Fibroblast of the aortic adventitia (primary cell): Measurements from ENCODE around the gene ZNF789. TPM values are rescaled to one million over a fixed set of nuclear protein-coding genes. Genes with fewer than 3 reads are reported as not detected.
"Not testable (repeated sequence)": the region's sequence is repeated elsewhere in the genome, so short reads cannot be mapped to it uniquely, and the experiment has no call there.

Source experiments
- DNase-seq: peaks from one replicate; pipeline ENCODE4 v3.0.0-alpha.2; 2010; ENCODE audit warnings: low read depth
- H3K4me3 ChIP-seq: 2 replicates; pipeline ENCODE4 v1.5.1; 2011; ENCODE audit warnings: low read depth, mild to moderate bottlenecking, control low read depth, low read length, moderate library complexity
- CTCF ChIP-seq: IDR thresholded peaks from 2 replicates; pipeline ENCODE4 v1.5.1; 2011; ENCODE audit warnings: mild to moderate bottlenecking, low read length, control low read depth, inconsistent platforms; ENCODE audit not compliant: insufficient read depth
- total RNA-seq: library from RNA; depleted of rRNA; stranded (reverse); fragments of >200 nt; gene quantifications from 2 replicates; pipeline ENCODE4 v1.2.3, GENCODE V29; 2012; ENCODE audit warnings: low replicate concordance

The ZNF789 gene
- total RNA-seq, 1 donor = 6.9 TPM

DNA sequence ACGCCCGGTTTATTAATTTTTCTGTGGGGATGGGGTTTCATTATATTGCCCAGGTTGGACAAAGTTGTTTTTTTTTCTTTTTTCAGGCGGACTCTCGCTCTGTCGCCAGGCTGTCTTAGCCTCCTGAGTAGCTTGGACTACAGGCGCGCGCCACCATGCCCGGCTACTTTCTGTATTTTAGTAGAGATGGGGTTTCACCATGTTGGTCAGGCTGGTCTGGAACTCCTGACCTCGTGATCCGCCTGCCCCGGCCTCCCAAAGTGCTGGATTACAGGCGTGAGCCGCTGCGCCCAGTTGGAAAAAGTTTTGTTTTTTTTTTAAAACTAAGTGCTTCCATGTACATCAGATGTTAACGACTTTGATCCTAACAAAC is 27.9 kb downstream of the ZNF789 start:
- no peak for DNase-seq
- H3K4me3 ChIP-seq = peak overlapping the region; percentile 95
- TF ChIP-seq CTCF = no peak

DNA sequence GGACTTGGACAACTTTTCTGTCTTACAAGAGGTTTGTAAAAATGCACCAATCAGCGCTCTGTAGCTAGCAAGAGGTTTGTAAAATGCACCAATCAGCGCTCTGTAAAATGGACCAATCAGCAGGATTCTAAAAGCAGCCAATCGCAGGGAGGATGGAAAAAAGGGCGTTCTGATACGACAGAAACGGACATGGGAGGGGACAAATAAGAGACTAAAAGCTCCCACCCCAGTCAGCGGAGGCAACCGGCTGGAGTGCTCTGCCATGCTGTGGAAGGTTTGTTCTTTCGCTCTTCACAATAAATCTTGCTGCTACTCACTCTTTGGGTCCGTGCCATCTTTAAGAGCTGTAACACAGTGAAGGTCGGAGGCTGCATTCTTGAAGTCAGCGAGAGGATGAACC is 28.5 kb downstream of the ZNF789 start:
- not testable (repeated sequence) for H3K4me3 ChIP-seq, DNase-seq

- H3K4me3 ChIP-seq = peak overlapping the region; percentile 93
- TF ChIP-seq CTCF = no peak
- no peak for DNase-seq
These were observed 31.6 kb downstream of the ZNF789 start for GRCh38 chr7:99504281-99504602.

DNA sequence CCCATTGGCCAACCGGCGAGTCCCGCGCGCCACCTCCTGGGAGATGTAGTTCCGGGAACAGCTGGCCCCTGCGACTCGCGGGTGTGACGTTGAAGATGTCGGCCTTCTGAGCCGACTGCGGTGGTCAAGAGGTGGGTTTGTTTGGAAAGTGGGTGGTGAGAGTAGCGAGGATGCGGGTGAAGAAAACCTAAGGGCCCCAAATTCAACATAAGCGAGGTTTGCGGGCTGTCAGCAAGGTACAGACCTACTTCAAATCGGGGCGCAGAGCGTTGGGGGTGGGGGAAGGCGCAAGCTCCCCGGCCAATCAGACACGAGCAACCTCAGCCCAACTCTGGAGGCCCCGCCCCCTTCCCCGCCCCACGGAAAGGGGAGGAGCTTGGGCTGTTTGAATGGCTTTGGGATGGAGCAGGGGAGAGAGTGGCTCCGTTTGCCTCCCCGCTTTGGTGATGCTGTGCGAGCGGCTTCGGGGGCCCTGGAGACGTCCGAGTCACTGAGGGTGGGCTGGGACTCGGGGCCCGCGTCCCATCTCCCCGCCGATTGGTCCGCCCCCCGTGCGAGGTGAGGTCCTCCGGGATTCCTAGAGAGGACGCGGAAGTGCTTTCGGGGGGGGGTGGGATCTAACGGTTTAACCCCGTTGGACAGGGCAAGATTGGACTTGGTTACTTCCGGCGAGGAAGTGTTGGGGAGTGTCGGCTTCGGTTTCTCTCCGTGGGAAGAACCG is 32.1 kb downstream of the ZNF789 start, which contains the start of gene ZKSCAN5:
TSS of gene ZKSCAN5 (plus strand) at position 60 of the 721 bp plus-strand sequence. CDS start 1,383 bp downstream, outside the sequence.
- peak within 1 kb of the TSS; percentile 93 for H3K4me3 ChIP-seq
- peak; percentile 96 for DNase-seq
- no peak for TF ChIP-seq CTCF

DNA sequence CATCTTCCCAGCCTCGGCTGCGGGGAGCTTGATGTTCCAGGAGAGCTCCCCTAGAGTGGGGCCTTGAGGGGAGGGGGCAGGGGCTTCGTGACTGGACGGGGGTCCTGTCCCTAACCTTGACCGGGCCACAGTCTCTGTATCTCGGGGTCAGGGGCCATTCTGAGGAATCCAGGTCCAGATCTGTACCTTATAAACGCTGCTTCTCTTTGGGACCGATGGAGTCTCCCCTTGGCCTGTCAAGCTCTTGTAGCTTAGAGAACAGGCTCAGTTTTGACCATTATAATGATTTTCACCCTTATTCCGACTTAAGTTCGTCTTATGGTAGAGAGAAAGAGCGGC is 32.6 kb downstream of the ZNF789 start:
- TF ChIP-seq CTCF = no peak
- peak; percentile 24 for DNase-seq
- peak overlapping the region; percentile 93 for H3K4me3 ChIP-seq

GRCh38 chr7:99514050-99514449 is 41.4 kb downstream of the ZNF789 start:
- no peak overlapping the region for H3K4me3 ChIP-seq
- peak; percentile 58 for DNase-seq
- TF ChIP-seq CTCF = no peak

DNA sequence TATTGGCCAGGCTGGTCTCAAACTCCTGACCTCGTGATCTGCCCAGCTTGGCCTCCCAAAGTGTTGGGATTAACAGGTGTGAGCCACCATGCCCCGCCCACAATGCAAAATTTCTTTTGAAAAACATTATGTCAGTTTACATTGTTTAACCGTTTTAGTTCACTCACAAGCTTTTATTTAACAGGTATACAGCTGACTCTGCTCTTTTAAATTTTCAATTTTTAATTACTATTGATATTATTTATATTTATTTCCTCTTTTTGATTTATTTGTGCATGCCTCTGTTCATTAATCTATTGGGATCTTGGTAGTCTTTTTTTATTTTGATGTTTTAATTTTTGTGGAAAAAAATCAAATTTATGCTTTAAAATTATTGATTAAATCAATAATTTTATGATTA is 48.7 kb downstream of the ZNF789 start:
- DNase-seq = no peak
- TF ChIP-seq CTCF = no peak
- no peak overlapping the region for H3K4me3 ChIP-seq
